HepG2 (cell line): ENCODE results near the gene AUP1. TPM values are rescaled to one million over a fixed set of nuclear protein-coding genes. Genes with fewer than 3 reads are reported as not detected.

Experiments
- ATF7-NPFF ChIP-seq: sonication (generic); formaldehyde crosslinking; IDR thresholded peaks from 2 replicates; pipeline ENCODE4 v1.8.1; 2023; ENCODE audit warnings: mild to moderate bottlenecking, low read depth, missing genetic modification reagents, moderate library complexity
- BCLAF1 ChIP-seq: fragments of 450-650 bp; IDR thresholded peaks from 2 replicates; pipeline ENCODE4 v1.6.1; 2017; ENCODE audit warnings: mild to moderate bottlenecking
- CBX2 ChIP-seq, 2 experiments: fragments of 200-600 bp in 1 of 2; sonication (generic); formaldehyde crosslinking in 1 of 2; IDR thresholded peaks; 2 replicates each; pipeline versions ENCODE4 v1.7.0 to v1.8.1; 2018 to 2022; ENCODE audit warnings: low read depth in 2 of 2, low read length in 1 of 2, mild to moderate bottlenecking in 1 of 2, missing genetic modification reagents in 1 of 2
- ERF ChIP-seq: IDR thresholded peaks from 2 replicates; pipeline ENCODE4 v1.6.1; 2018; ENCODE audit warnings: missing biosample characterization, missing genetic modification reagents
- ETV5 ChIP-seq: IDR thresholded peaks from 2 replicates; pipeline ENCODE4 v1.6.1; 2018; ENCODE audit warnings: missing biosample characterization, missing genetic modification reagents, inconsistent platforms, borderline replicate concordance
- FOXO4 ChIP-seq: sonication (generic); formaldehyde crosslinking; conservative IDR thresholded peaks from 2 replicates; pipeline ENCODE4 v1.8.1; 2023; ENCODE audit warnings: missing genetic modification reagents
- HMG20B ChIP-seq: conservative IDR thresholded peaks from 2 replicates; pipeline ENCODE4 v1.6.1; 2016; ENCODE audit warnings: missing genetic modification reagents, missing compliant biosample characterization
- ISX ChIP-seq: sonication (generic); formaldehyde crosslinking; conservative IDR thresholded peaks from 2 replicates; pipeline ENCODE4 v1.5.0; 2020; ENCODE audit warnings: missing genetic modification reagents
- JUND ChIP-seq: sonication (generic); formaldehyde crosslinking; IDR thresholded peaks from 2 replicates; pipeline ENCODE4 v1.8.0; 2022; ENCODE audit warnings: mild to moderate bottlenecking, missing genetic modification reagents
- MZF1 ChIP-seq: sonication (generic); formaldehyde crosslinking; IDR thresholded peaks from 2 replicates; pipeline ENCODE4 v1.8.1; 2023; ENCODE audit warnings: mild to moderate bottlenecking, missing genetic modification reagents, borderline replicate concordance
- NFATC3 ChIP-seq: sonication (generic); formaldehyde crosslinking; IDR thresholded peaks from 2 replicates; pipeline ENCODE4 v1.5.1; 2020; ENCODE audit warnings: mild to moderate bottlenecking, missing genetic modification reagents
- NFIC ChIP-seq: IDR thresholded peaks from 2 replicates; pipeline ENCODE4 v1.6.1; 2012; ENCODE audit warnings: mild to moderate bottlenecking, low read length, inconsistent platforms
- POGZ ChIP-seq: sonication (generic); formaldehyde crosslinking; IDR thresholded peaks from 2 replicates; pipeline ENCODE4 v1.4.0; 2020; ENCODE audit warnings: mild to moderate bottlenecking, missing genetic modification reagents
- PREB ChIP-seq: sonication (generic); formaldehyde crosslinking; IDR thresholded peaks from 2 replicates; pipeline ENCODE4 v1.4.0; 2020; ENCODE audit warnings: missing genetic modification reagents
- PTBP1 ChIP-seq: fragments of 200-400 bp; formaldehyde crosslinking; IDR thresholded peaks from 2 replicates; pipeline ENCODE4 v1.6.1; 2018; ENCODE audit warnings: low read length, low read depth; ENCODE audit not compliant: poor library complexity, severe bottlenecking
- THYN1 ChIP-seq: sonication (generic); formaldehyde crosslinking; IDR thresholded peaks from 2 replicates; pipeline ENCODE4 v1.8.1; 2023; ENCODE audit warnings: low read depth, mild to moderate bottlenecking, moderate library complexity, missing genetic modification reagents, borderline replicate concordance
- ZBTB33 ChIP-seq: sonication (generic); formaldehyde crosslinking; IDR thresholded peaks from 2 replicates; pipeline ENCODE4 v1.4.0; 2020; ENCODE audit warnings: missing genetic modification reagents
- ZC3H4 ChIP-seq: sonication (generic); formaldehyde crosslinking; IDR thresholded peaks from 2 replicates; pipeline ENCODE4 v1.4.0; 2020; ENCODE audit warnings: missing genetic modification reagents, borderline replicate concordance
- ZNF878 ChIP-seq: sonication (generic); formaldehyde crosslinking; IDR thresholded peaks from 2 replicates; pipeline ENCODE4 v1.8.1; 2023; ENCODE audit warnings: mild to moderate bottlenecking, missing genetic modification reagents, moderate library complexity
- polyA plus RNA-seq, 8 experiments: library from polyadenylated mRNA; depleted of rRNA in 3 of 8; stranded (reverse) in 7 of 8; unstranded in 1 of 8; fragments of >200 nt; fragmentation: Illumina TruSeq in 4 of 8; extraction: Trizol in 4 of 8; gene quantifications; 2 replicates each; pipeline versions ENCODE4 v1.2.1 to v1.2.3, GENCODE V29; 2011 to 2016; ENCODE audit warnings: low read depth in 4 of 8, missing spikeins in 1 of 8, mixed read lengths in 1 of 8; ENCODE audit not compliant: insufficient read depth in 1 of 8
- total RNA-seq, 5 experiments: library from RNA; depleted of rRNA; stranded (reverse); fragments of >200 nt; fragmentation: Illumina TruSeq; extraction: Trizol; gene quantifications; 2 replicates each; pipeline ENCODE4 v1.2.3, GENCODE V29; 2016; ENCODE audit warnings: low read depth in 1 of 5

AUP1 gene
- total and polyA plus RNA-seq, 2 of the 13 experiments (the other 11 are each of a cell fraction or from before 2014, with no cell fraction given) = 174 to 267 TPM

- TF ChIP-seq ZBTB33 (no peak), MZF1 (no peak), ZC3H4 (CRISPR knock-in tag) (no peak), PTBP1 (no peak), THYN1 (CRISPR knock-in tag) (no peak), POGZ (no peak), HMG20B (CRISPR knock-in tag) (no peak), FOXO4 (CRISPR knock-in tag) (no peak), PREB (CRISPR knock-in tag) (no peak), ISX (CRISPR knock-in tag) (no peak), JUND (CRISPR knock-in tag) (no peak), BCLAF1 (no peak), ERF (no peak), ETV5 (CRISPR knock-in tag) (no peak), CBX2 (IDR thresholded peaks at IDR 0.05; ENCODE audit: low read depth, low read length) (no peak), CBX2 (CRISPR knock-in tag; IDR thresholded peaks at IDR 0.05; ENCODE audit: low read depth) (no peak), ZNF878 (CRISPR knock-in tag) (no peak), NFIC (no peak), NFATC3 (CRISPR knock-in tag) (no peak), ATF7-NPFF (CRISPR knock-in tag) (no peak)
These were observed 30.1 kb downstream of the AUP1 start, which contains the start of gene LBX2 (continued) for GRCh38 chr2:74499267-74499939.
